NT2/D1 (cell line): ENCODE results near the gene TEX14.

Source experiments
- YY1 ChIP-seq: IDR thresholded peaks from 2 replicates; pipeline ENCODE4 v1.6.1; 2011; ENCODE audit not compliant: insufficient read length, insufficient read depth
- ZNF274 ChIP-seq: IDR thresholded peaks from 2 replicates; pipeline ENCODE4 v1.6.1; 2011; ENCODE audit warnings: mild to moderate bottlenecking, low read depth, low read length

GRCh38 chr17:58605470-58605869 is 86.4 kb downstream of the TEX14 start:
- no peak for TF ChIP-seq YY1
- no peak for TF ChIP-seq ZNF274
